Parietal lobe (tissue), 2 donors: ENCODE data around the gene SLC25A22. TPM values are rescaled to one million over a fixed set of nuclear protein-coding genes. Genes with fewer than 3 reads are reported as not detected.

Source experiments
- small RNA-seq: library from RNA; depleted of rRNA; stranded (forward); fragments of <200 nt; gene quantifications from one replicate; pipeline ENCODE3, GENCODE V24; 2014; ENCODE audit warnings: low replicate concordance
- total RNA-seq: library from RNA; depleted of rRNA; stranded (reverse); fragments of >200 nt; gene quantifications from one replicate; pipeline ENCODE4 v1.2.3, GENCODE V29; 2014

SLC25A22 gene
- 28.8 TPM for total RNA-seq

DNA sequence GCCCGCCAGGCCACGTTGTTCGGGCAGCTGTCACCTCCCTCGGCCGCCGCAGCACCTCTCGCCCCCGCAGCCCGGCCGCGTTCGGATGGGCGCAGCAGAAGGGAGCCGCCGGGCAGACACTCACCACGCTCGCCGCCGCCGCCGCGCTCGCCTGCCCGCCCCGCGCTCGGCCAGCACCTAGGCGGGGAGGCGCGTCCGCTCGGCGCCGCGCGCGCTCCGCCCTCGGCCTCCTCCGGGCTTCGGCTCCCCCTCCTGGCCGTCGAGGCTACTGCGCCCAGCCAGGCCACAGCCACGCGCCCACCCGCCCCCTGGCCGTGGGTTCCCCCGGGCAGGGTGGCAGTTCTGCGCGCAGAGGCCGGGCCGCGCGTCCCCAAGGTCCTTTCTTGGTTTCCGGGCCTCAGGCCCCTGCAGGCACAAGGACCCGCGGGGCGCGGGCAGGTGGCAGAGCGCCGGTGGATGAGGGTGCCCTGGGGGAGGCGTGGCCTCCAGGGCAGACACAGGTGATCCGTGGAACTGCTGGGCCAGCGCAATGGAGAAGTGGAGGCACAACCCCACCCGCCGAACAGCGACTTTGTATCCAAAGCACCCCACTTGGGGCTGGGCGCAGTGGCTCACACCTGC, at the start of gene SLC25A22:
SLC25A22 (minus strand) TSS at position 189 of the 621 bp plus-strand sequence. CDS start 3,275 bp downstream, outside the sequence.

DNA sequence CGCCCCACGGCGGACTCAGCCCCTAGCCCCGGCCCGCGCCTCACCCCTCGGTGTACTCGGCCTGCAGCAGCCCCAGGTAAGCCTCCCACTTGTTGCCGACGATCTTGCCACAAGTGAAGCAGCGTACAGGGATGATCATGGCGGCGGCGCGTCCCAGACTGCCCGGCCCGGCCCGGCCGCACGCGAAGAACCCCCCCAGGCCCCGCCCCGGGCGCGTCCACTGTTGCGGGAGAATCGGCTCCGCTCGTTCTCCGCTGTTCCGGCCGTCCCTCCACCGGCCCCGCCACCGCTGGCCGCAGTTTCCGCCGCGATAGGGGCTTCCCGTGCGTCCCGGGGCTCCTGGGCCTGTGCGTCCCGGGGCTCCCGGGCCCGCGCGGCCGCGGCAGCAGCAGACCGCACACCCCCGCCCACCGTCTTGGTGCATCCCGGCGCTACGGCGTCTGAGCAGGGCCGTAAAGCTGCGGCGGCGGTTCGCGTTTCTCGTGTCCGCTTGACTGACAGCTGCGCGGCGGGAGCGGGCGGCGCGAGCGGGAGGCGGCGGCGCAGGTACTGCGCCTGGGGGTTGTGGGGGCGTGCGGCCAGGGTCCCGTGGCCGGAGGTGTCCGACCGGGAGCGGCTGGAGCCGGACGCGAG, 44.4 kb upstream of the SLC25A22 start, which contains the start of the genes POLR2L and TSPAN4:
POLR2L (minus strand) TSS at position 160 of the 633 bp plus-strand sequence; CDS start at position 139, 21 bp downstream.
TSPAN4 (plus strand) TSS at position 483 of the 633 bp plus-strand sequence. CDS start 7,453 bp downstream, outside the sequence.

GRCh38 chr11:832529-833113, 34.5 kb upstream of the SLC25A22 start, which contains the start of gene CD151:
Gene CD151, plus strand, starts transcription at chr11:832952. Its CDS starts 3,118 bp downstream, at chr11:836070.

GRCh38 chr11:827897-828192, 29.8 kb upstream of the SLC25A22 start, which contains the start of gene CRACR2B:
Gene CRACR2B, plus strand, starts transcription at chr11:827919. Its CDS starts 689 bp downstream, at chr11:828608.

DNA sequence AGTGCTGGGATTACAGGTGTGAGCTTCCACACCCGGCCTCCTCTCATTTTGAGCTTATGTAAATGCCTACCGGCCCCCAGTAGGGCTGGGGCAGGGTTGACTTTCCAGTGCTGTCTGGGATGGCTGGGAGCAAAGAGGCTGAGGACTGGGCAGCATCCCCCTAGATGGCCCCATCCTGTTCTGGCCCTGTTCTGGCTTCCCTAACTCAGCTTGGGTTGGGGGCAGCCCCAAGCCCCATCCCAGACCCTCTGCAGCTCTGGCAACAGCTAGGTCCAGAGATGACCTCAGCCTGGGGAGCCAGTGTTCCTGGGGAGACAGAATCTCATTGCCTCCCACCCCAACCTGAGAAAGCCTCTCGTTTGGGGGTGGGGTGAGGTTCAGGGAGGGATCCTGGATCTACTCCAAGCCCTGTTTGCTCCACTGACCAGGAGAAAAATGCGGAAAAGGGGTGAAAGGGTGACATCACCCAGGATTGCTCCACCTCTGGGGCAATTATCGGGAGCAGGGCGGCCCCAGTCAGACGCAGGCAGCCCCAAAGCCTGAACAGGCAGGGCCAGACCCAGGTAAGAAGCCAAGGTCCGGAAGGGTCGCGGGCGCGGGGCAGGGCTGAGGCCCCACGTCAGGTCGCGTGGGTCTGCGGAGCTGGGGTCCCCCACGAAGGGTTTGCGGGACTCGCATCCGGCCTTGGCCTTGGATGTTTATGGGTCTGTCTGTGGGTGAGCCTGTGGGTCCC, 20.5 kb upstream of the SLC25A22 start, which contains the start of gene PNPLA2:
PNPLA2 (plus strand) TSS at position 519 of the 733 bp plus-strand sequence. CDS start 805 bp downstream, outside the sequence.

DNA sequence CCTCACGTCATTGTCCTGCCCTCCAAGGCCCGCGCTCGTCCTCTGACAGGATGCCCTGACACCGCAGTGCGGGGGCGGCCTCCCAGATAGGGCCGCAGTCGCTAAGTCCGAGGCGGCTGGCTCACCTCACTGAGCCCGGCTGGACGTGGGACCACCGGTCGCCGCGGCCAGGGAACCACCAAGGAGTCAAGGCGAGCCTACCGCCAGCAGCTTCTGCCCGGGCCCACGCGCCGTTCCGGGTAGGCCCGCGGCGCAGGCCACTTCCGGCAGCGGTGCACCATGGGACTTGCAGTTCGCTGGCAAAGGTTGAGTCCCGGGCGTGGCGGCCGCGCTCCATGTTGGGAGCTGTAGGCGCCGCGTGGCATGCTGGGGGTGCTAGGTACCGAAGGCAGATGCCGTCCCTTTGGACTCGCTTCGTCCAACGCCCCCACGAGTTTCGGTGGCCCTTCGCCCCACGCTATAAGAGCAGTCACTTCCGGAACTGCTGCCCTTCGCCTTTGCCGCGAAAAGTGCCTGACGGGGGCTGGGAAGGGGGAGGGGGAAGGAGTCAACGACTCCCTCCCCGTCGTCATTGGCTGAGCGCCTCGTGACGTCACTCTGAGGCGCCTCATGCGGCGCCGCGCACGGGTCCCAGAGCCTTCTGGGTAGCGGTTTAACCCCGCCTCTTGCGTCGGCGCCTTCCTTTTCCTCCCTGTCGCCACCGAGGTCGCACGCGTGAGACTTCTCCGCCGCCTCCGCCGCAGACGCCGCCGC, 11.4 kb upstream of the SLC25A22 start, which contains the start of gene RPLP2:
RPLP2 (plus strand) TSS at position 681 of the 753 bp plus-strand sequence. CDS start 268 bp downstream, outside the sequence.

GRCh38 chr11:789943-790342, 8.1 kb downstream of the SLC25A22 start, which contains the start of gene CEND1:
Gene CEND1, minus strand, starts transcription at chr11:790090. Its CDS starts 1,514 bp downstream, at chr11:788576.

DNA sequence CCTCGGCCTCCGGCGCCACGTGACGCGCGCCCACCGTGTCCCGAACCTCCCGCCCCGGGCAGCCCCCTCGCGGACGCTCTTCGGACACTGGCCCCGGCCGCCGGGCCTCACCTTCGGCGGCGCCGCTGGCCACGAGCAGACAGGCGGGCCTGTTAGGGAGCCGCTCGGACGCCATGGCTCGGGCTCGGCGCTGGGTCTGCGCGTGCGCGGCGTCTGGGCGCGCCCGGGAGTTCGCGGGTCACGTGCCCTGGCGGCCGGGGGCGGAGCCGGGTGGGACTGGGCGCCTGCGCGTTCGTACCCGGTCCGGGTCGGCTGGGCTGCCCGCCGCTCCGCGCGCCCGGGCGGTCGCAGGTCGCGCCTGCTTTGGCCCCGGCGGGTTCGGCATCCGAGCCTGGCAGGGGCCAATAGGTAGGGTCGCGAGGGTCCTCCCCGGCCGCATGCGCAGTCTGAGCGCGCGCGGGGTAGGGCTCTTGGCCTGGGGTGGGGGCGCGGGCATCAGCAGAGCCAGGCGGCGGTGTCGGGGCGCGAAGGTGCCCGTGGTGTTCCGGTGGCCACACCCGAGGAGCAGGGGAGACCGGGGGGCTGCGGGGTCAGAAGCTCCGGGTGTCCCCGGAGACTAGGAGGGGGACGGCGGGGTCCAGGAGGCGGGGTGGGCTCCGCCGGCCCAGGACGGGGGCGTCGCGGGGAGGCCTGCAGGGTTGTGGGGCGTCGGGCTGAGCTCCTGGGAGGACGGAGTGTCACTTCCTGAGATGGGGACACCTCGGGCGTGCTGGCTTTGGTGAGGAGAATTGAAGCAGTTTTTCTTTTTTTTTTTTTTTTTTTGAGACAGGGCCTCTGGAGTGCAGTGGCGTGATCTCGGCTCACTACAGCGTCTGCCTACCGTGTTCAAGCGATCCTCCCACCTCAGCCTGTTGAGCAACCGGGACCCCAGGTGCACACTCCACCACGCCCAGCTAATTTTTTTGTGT, 20.5 kb downstream of the SLC25A22 start, which contains the start of gene GATD1:
GATD1 (minus strand) TSS at position 200 of the 968 bp plus-strand sequence; CDS start at position 175, 25 bp downstream.

DNA sequence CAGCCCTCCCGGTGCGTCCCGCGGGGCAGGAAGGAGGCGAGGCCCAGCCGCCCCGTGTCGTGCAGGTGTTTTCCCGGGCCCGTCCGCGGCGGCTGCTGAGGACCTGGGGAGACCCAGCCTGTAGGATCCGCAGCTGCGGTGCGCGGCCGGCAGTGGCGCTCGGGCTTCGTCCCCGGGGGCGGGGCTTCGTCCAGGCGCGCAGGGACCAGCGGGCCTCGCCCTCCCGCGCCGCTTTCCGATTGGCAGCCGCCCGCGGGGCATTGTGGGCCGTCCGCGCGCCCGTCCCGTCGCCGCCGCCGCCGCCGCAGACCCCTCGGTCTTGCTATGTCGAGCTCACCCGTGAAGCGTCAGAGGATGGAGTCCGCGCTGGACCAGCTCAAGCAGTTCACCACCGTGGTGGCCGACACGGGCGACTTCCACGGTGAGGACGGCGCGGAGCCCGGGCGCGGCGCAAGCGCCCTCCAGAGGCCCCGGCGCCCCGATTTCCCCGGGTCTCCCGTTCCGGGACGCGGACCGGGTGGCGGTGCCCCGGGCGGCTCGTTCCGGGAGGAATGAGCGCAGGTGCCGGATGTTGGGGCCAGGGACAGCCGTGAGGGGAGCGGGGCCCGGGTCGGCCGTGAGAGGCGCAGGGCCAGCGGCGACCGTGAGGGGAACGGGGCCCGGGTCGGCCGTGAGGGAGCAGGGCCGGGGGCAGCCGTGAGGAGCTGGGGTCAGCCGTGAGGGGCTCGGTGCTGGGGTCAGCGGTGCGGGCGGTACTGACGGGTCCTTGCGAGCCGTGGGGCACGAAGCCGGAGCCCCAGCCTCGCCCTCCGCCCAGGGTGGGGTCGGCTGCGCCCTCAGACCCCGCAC, 50.7 kb downstream of the SLC25A22 start, which contains the start of gene TALDO1:
TALDO1 (plus strand) TSS at position 307 of the 849 bp plus-strand sequence; CDS start at position 325, 18 bp downstream.

Small RNA genes within 50 kb of the gene (small RNA-seq; reads per million reads assigned to genes)
- gene SNORA52, result not detected

Other genes starting within 250 kb of the SLC25A22 start
- not detected for gene LMNTD2, start 237.5 kb downstream of the SLC25A22 start, total RNA-seq
- gene RASSF7, start 237.3 kb downstream of the SLC25A22 start, total RNA-seq, result 4.4 TPM
- 42.6 TPM for gene PHRF1, start 221.8 kb downstream of the SLC25A22 start, total RNA-seq
- gene IRF7, start 182.3 kb downstream of the SLC25A22 start, total RNA-seq, result 4.1 TPM
- not detected for gene CDHR5, start 173.3 kb downstream of the SLC25A22 start, total RNA-seq
- not detected for gene SCT, start 171.1 kb downstream of the SLC25A22 start, total RNA-seq
- gene DRD4, start 161.0 kb downstream of the SLC25A22 start, total RNA-seq, result 0.31 TPM
- 80.8 TPM for gene DEAF1, start 103.1 kb downstream of the SLC25A22 start, total RNA-seq
- 14.7 TPM for gene TMEM80, start 102.5 kb downstream of the SLC25A22 start, total RNA-seq
- not detected for gene EPS8L2, start 92.0 kb downstream of the SLC25A22 start, total RNA-seq
- gene TALDO1, start 50.8 kb downstream of the SLC25A22 start, total RNA-seq, result 70.1 TPM
- 37.6 TPM for gene GATD1, start 20.8 kb downstream of the SLC25A22 start, total RNA-seq
- 11.3 TPM for gene CEND1, start 8.2 kb downstream of the SLC25A22 start, total RNA-seq
- gene PIDD1, start 7.0 kb upstream of the SLC25A22 start, total RNA-seq, result 10.0 TPM
- 376 TPM for gene RPLP2, start 11.7 kb upstream of the SLC25A22 start, total RNA-seq
- gene PNPLA2, start 20.6 kb upstream of the SLC25A22 start, total RNA-seq, result 9.1 TPM
- gene CRACR2B, start 29.6 kb upstream of the SLC25A22 start, total RNA-seq, result 0.63 TPM
- 51.3 TPM for gene CD151, start 34.7 kb upstream of the SLC25A22 start, total RNA-seq
- gene POLR2L, start 44.2 kb upstream of the SLC25A22 start, total RNA-seq, result 13.5 TPM
- 16.0 TPM for gene TSPAN4, start 44.6 kb upstream of the SLC25A22 start, total RNA-seq
- gene CHID1, start 112.5 kb upstream of the SLC25A22 start, total RNA-seq, result 28.8 TPM
- gene AP2A2, start 127.6 kb upstream of the SLC25A22 start, total RNA-seq, result 82.0 TPM
- not detected for gene MUC6, start 238.4 kb upstream of the SLC25A22 start, total RNA-seq